Measurements from ENCODE around the gene WDR36. TPM values are rescaled to one million over a fixed set of nuclear protein-coding genes. Genes with fewer than 3 reads are reported as not detected.

Gene WDR36
- total RNA-seq, 1 donor from 2014 or later, result 23.5 TPM

DNA sequence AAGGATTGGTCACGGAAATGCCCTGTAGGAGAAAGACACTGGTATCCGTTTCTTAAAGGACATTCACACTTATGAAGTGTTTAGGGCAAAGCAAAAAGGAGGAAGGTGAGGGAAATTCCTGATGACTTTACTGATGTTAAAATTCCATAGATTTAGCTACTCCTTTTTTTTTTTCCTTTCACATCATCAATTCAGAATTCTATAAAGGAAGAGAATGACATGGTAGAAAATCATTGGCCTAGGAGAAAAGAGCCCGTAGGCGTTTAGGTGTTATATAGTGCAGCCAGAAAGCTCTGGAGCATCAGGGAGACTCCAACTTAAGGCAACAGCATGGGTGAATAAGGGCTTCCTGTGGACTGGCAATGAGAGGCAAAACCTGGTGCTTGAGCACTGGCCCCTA lies 20.7 kb upstream of the WDR36 start, which contains the start of gene TSLP:
TSS of gene TSLP (plus strand) at position 301 of the 400 bp plus-strand sequence. CDS start 178 bp downstream, outside the sequence.
- H3K4me3 Mint-ChIP-seq (ENCODE audit: unreplicated experiment), result peak within 1 kb of the TSS; percentile 74
- H3K4me1 Mint-ChIP-seq (ENCODE audit: unreplicated experiment), result peaks cover 25% of the 10 kb centered on the region
- no peak within 1 kb of the TSS for H3K27ac Mint-ChIP-seq (ENCODE audit: unreplicated experiment)

DNA sequence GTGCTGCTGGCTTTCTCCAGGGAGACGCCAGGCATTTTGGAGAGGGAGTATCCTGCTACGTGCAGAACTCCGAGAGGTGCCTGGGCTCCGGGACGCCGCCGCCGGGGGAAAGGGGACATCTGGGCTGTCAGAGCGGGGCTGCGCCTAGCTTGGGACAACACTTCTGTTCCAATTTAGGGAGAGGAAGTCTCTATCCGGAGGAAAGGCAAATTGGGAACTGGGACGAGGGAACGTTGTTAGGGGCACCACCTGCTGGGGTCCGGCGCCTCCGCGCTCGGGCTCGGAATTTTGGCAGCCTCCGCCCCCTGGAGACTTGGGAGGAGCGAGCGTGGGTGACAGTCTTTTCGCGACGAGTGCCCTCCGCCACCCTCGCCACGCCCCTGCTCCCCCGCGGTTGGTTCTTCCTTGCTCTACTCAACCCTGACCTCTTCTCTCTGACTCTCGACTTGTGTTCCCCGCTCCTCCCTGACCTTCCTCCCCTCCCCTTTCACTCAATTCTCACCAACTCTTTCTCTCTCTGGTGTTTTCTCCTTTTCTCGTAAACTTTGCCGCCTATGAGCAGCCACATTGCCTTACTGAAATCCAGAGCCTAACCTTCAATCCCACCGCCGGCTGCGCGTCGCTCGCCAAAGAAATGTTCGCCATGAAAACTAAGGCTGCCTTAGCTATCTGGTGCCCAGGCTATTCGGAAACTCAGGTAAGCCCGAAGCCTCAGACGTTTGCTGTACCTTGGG lies 19.0 kb upstream of the WDR36 start:
- TF ChIP-seq, protein P1, sequence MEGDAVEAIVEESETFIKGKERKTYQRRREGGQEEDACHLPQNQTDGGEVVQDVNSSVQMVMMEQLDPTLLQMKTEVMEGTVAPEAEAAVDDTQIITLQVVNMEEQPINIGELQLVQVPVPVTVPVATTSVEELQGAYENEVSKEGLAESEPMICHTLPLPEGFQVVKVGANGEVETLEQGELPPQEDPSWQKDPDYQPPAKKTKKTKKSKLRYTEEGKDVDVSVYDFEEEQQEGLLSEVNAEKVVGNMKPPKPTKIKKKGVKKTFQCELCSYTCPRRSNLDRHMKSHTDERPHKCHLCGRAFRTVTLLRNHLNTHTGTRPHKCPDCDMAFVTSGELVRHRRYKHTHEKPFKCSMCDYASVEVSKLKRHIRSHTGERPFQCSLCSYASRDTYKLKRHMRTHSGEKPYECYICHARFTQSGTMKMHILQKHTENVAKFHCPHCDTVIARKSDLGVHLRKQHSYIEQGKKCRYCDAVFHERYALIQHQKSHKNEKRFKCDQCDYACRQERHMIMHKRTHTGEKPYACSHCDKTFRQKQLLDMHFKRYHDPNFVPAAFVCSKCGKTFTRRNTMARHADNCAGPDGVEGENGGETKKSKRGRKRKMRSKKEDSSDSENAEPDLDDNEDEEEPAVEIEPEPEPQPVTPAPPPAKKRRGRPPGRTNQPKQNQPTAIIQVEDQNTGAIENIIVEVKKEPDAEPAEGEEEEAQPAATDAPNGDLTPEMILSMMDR (IDR thresholded peaks at IDR 0.05), result no peak
- no peak for DNase-seq (ENCODE audit: extremely low spot score, unreplicated experiment)

More for the DNA sequence above, 20.7 kb upstream of the WDR36 start, which contains the start of gene TSLP:
- peaks cover 93% of the 10 kb centered on the region for H3K27me3 Mint-ChIP-seq (ENCODE audit: unreplicated experiment)
- no peak for DNase-seq (ENCODE audit: extremely low spot score, unreplicated experiment)
- no peaks in the 10 kb centered on the region for H3K9me3 Mint-ChIP-seq (ENCODE audit: unreplicated experiment)
- no peaks in the 10 kb centered on the region for H3K36me3 Mint-ChIP-seq (ENCODE audit: unreplicated experiment)
- TF ChIP-seq, protein P1 (IDR thresholded peaks at IDR 0.05), result no peak

DNA sequence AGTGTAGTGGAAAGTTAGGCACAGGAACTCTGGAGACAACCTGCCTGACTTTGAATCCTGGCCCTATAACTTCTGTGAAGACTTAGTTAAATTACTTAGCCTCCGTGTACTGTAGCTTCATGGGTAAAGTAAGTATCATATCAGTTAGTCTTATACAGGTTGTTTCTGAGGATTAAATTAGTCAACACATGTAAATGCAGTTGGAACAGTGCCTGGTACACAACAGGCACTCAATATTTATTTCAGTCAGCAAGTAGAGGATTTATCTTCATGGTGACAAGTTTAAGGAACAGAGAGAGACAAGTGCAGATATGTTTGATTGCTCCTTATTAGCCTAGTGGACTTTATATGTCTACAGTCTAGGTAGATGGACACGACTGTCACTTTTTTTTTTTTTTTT lies 17.9 kb upstream of the WDR36 start:
- no peaks in the 10 kb centered on the region for H3K9me3 Mint-ChIP-seq (ENCODE audit: unreplicated experiment)

More for the DNA sequence above, 19.0 kb upstream of the WDR36 start:
- peaks cover 88% of the 10 kb centered on the region for H3K27me3 Mint-ChIP-seq (ENCODE audit: unreplicated experiment)
- H3K27ac Mint-ChIP-seq (ENCODE audit: unreplicated experiment), result no peak overlapping the region
- H3K4me3 Mint-ChIP-seq (ENCODE audit: unreplicated experiment), result peak overlapping the region; percentile 74
- no peaks in the 10 kb centered on the region for H3K36me3 Mint-ChIP-seq (ENCODE audit: unreplicated experiment)
- H3K9me3 Mint-ChIP-seq (ENCODE audit: unreplicated experiment), result no peaks in the 10 kb centered on the region
- H3K4me1 Mint-ChIP-seq (ENCODE audit: unreplicated experiment), result peaks cover 25% of the 10 kb centered on the region

DNA sequence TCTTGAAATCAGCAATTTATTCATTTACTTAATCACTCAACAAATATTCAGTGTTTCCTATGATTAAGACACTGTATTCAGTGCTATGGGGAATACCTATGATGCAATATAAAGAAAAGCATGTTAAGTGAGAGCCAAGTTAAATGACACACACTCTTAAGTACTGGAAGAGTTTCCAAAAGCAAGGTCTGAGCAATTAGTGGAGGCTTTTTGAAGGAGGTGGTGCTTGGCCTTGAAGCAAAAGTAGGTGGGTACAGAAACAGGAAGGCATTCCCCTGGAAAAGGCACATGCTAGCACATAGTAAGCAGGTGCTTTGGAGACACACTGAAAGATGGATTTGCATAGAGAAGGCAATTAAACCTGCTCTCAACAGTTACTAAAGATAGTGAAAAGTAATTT lies 16.6 kb upstream of the WDR36 start:
- Mint-ChIP-seq H3K4me1 (ENCODE audit: unreplicated experiment) (peaks cover 18% of the 10 kb centered on the region), H3K9me3 (ENCODE audit: unreplicated experiment) (no peaks in the 10 kb centered on the region)

More for the DNA sequence above, 17.9 kb upstream of the WDR36 start:
- peaks cover 25% of the 10 kb centered on the region for H3K4me1 Mint-ChIP-seq (ENCODE audit: unreplicated experiment)
- no peak for DNase-seq (ENCODE audit: extremely low spot score, unreplicated experiment)
- peaks cover 83% of the 10 kb centered on the region for H3K27me3 Mint-ChIP-seq (ENCODE audit: unreplicated experiment)
- TF ChIP-seq, protein P1 (IDR thresholded peaks at IDR 0.05), result no peak
- H3K27ac Mint-ChIP-seq (ENCODE audit: unreplicated experiment), result no peak overlapping the region
- H3K36me3 Mint-ChIP-seq (ENCODE audit: unreplicated experiment), result no peaks in the 10 kb centered on the region
- peak overlapping the region; percentile 3 for H3K4me3 Mint-ChIP-seq (ENCODE audit: unreplicated experiment)

DNA sequence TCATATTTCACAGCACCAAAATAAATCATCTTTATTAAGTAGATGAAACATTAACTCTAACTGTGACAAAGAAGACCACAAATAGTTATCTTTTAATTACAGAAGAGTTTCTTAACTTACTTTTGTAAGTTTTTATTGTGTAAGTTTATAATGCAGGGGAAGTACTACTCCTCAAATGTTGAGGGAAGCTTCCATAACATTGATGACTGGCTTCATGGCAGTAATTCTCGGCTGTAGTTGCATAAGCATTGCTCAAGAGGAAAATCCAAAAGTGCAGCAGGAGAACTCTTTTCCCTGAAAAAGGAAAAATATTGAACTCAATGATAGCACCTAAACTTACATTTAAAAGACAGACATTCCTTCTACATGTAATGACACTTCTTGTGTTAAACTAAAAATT lies 16.1 kb upstream of the WDR36 start:
- no peak overlapping the region for H3K4me3 Mint-ChIP-seq (ENCODE audit: unreplicated experiment)
- H3K9me3 Mint-ChIP-seq (ENCODE audit: unreplicated experiment), result no peaks in the 10 kb centered on the region
- TF ChIP-seq, protein P1 (IDR thresholded peaks at IDR 0.05), result no peak
- no peak for DNase-seq (ENCODE audit: extremely low spot score, unreplicated experiment)
- H3K27ac Mint-ChIP-seq (ENCODE audit: unreplicated experiment), result no peak overlapping the region
- H3K27me3 Mint-ChIP-seq (ENCODE audit: unreplicated experiment), result peaks cover 75% of the 10 kb centered on the region
- peaks cover 12% of the 10 kb centered on the region for H3K4me1 Mint-ChIP-seq (ENCODE audit: unreplicated experiment)
- H3K36me3 Mint-ChIP-seq (ENCODE audit: unreplicated experiment), result no peaks in the 10 kb centered on the region

More for the DNA sequence above, 16.6 kb upstream of the WDR36 start:
- Mint-ChIP-seq H3K36me3 (ENCODE audit: unreplicated experiment) (no peaks in the 10 kb centered on the region), H3K27me3 (ENCODE audit: unreplicated experiment) (peaks cover 76% of the 10 kb centered on the region), H3K4me3 (ENCODE audit: unreplicated experiment) (no peak overlapping the region), H3K27ac (ENCODE audit: unreplicated experiment) (no peak overlapping the region)
- TF ChIP-seq, protein P1 (IDR thresholded peaks at IDR 0.05), result no peak
- no peak for DNase-seq (ENCODE audit: extremely low spot score, unreplicated experiment)

Data from osteocyte (in vitro differentiated cells).